Fibroblast of lung (primary cell): ENCODE data around the gene C1QL1.

Experiments used
- CTCF ChIP-seq, 2 donors: IDR thresholded peaks in 1 of 2; conservative IDR thresholded peaks in 1 of 2; 1 replicate in 1 of 2; 2 replicates in 1 of 2; pipeline ENCODE4 v1.5.1; 2011 to 2012; ENCODE audit warnings: low read length in 2 of 2, control low read depth in 1 of 2, inconsistent platforms in 1 of 2, low read depth in 1 of 2, mild to moderate bottlenecking in 1 of 2
- EZH2 ChIP-seq: IDR thresholded peaks from 2 replicates; pipeline ENCODE4 v1.5.1; 2012; ENCODE audit warnings: low read length, control low read depth, mild to moderate bottlenecking; ENCODE audit errors: missing control alignments

GRCh38 chr17:45005700-45006099 lies 37.6 kb upstream of the C1QL1 start:
- TF ChIP-seq CTCF (conservative IDR thresholded peaks at IDR 0.05 in 1 of 2, IDR thresholded peaks at IDR 0.05 in 1 of 2; ENCODE audit: low read depth in 1 of 2, low read length in 2 of 2) (no peak), EZH2 (no peak)
